HG03378 (cell line): ENCODE data around the gene POMP.
A peak's percentile ranks its signal among the peaks of the same experiment; 100 is the strongest.
"Not testable (repeated sequence)": the region's sequence is repeated elsewhere in the genome, so short reads cannot be mapped to it uniquely, and the experiment has no call there.

Source experiments
- ATAC-seq: cut with Tn5 transposase; IDR thresholded peaks from one replicate; pipeline ENCODE4 v1.9.1; 2021; ENCODE audit warnings: mild to moderate bottlenecking, moderate library complexity; ENCODE audit not compliant: unreplicated experiment

POMP gene

DNA sequence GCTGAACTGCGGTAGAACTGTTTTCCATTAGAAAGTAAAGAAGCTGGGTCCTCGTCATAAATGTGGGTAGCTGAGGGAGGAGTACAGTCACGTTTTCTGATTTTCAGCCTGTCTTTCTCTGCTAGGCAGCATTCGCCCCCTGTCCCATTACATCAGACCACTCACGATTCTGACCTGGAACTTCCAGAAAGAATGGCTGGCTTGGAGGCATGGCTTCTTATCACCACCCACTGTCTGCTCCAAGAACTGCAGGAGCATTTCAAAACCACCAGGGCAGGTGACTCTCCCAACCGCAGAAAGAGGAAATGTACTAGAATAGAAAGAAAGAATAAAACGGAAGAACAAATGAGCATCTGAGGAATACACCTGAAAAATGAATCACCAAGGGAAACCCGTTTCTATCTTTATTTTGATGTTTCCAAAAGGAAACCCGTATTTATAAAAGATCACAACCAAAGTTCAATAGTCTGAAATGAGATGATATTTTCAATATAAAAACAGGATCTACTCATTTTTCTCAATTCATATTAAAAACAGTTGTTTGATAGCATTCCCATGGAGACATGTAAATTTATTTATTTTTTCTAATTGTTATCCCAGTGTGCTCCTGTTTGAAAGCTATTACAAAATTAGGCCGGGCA is 22.1 kb upstream of the POMP start:
- ATAC-seq, result peak; percentile 38

DNA sequence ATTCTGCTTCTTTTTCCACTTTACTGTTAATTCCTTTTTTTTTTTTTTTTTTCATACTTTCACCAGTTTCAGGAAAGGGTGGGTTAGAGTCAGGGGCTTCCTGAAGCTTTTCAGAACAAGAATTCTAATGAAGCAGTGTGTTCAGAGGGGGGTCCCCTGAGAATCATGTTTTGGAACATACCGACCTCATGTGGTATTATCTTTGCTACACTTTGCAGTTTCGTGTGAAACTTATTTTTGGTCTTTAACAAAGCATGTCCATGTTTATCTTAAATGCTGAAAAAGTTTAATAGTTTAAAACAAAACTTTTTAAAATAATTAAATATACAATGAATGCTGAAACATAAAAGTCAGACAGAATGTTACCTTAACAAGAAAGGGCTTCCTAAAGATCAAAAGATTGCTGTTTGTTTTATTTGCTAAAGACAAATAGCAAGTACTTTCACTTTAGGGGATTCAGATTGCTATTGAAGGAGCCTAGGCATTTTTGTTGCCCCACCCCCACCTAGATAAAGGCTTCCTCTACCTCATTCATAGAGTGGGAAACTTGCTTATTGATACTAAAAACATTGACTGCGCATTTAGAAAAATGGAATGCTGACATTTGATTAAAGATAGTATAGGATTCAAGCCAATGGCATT is 21.1 kb upstream of the POMP start:
- peak; percentile 40 for ATAC-seq

DNA sequence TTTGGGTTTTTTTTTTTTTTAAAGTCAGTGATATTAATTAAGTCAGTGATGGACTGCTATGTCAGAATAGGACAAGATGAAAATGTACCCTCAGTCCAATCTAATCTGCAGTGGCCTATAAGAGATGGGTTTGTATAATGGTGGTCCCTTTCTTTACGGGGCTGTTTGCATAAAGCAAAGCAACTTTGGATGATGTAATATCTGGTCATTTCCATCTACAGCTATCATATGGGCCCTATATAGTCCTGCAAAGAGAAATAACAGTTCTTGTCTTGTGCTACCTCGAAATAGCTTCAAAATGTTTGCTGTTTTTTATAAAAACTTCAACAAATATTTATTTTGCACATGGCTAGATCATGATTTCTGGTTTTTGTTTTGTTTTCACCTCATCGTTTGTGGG is 20.2 kb upstream of the POMP start:
- ATAC-seq, result no peak

DNA sequence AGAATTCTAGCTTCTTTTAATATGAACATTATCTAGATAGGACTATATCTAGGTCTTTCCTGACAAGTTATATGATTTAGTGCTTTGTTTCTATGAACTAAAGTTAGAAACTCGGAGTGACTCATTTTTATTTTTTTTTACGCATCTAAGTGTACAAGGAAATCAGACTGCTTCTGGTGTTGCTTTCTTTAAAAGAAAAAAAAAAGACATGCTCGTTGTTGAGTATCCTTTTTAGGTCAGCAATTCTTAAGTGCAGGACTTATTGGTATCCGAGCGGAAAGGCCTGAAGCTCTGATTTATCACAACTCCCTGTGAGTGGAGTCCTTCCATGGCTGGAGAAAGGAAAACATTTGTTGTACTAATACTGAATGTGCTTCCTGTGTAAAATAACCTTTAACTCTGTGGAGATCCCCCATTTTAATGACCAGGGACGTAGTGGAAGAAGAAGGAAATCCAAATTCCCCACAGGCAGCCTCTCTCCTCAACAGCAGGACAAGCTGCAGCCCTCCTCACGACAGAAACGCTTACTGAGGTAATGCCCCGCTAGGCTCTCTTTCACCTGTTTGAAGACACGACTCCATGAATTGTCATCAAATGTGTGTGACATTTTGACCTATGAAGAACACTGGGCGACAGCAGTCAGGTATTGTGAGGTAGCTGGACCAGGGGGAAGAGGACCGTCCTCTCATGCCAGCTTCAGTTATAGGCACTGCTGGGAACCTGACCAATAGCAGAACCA is 17.9 kb upstream of the POMP start:
- no peak for ATAC-seq

DNA sequence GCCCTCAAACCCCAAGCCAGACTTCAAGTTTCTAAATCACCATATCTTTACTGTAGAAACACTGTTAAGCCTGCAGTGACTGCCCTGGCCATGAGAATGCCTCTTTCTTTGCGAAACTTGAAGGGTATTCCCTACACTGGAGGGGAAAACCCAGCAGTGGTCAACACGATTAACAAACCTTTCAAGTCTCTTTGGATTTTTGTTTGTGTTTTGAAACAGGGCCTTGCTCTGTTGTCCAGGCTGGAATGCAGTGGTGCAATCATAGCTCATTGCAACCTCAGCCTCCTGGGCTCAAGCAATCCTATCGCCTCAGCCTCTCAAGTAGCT is 17.4 kb upstream of the POMP start:
- peak; percentile 72 for ATAC-seq

DNA sequence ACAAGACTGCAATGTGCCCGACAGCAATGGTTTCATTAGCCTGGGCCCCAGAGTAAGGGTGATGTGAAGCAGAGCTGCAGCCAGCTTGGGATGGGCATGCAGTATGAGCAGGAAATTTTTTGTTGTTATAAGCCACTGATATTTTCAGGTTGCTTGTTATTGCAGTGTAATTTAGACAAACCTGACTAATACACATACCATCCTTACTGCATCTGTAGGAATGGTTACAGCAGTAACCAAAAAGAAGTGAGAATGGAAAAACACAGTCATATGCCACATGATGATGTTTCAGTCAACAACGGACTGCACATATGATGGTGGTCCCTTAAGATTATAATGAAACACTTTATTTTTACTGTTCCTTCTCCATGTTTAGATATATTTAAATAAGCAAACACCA is 8.6 kb upstream of the POMP start:
- no peak for ATAC-seq

DNA sequence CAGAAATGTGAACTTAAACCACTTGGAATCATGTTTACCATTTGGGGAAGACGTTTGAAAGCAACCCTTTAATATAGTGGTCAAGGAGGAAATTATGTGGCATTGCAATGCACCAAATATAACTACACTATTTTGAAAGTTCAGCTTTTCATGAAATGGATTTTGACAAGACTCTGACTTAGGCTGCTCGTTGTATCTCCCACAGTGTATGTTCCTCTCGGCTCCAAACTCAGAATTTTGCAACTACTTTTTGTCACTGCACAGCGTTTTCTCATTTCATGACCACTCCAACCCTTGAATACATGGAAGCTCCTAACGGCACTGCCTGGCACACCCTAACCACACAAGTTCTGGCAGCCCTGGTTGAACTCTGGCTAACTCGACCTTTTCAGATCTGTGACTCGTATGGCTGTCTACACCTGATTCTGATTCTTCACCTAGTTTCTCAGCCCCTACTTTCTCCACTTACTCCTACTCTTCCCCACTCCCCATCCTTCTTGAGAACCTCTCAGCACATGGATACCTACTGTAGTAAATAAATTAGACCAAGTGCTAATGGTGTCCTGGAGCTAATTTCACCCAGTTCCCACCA is 7.0 kb upstream of the POMP start:
- no peak for ATAC-seq

DNA sequence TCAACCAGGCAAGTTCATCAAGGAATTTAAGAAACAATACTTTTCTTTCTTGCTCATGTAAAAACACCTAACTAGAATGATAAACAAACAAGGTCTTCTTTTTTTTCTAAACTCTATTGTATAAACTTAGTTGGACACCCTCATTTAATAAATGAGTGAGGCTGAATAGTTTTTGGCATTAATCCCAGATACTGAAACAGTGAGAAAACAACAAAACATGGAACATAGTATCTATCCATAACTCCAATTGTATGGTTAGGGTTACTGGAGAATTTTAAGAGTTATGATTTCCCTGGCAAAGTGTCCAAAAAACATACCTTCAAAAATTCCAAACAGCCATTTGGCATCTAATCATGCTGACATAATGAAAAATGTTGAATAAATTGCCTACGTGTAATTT is 5.8 kb upstream of the POMP start:
- ATAC-seq, result no peak

DNA sequence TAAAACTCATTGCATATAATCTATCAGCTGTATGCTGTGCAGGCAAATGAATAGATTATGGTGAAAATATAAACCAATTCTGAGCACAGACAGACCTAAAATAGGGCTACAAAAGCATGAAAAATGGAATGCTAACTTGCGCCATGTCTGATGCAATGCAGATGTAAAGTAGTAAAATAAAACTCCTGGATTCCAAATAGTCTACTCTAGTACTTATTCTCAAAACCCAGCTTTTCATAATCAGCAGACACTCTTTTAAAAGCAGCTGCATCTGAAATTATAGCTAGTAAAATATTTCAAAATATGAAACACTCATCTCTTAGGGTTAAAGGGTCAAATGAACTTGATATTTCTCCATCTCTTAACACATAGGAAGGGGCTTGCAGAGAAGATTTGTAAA is 4.7 kb upstream of the POMP start:
- ATAC-seq, result no peak

DNA sequence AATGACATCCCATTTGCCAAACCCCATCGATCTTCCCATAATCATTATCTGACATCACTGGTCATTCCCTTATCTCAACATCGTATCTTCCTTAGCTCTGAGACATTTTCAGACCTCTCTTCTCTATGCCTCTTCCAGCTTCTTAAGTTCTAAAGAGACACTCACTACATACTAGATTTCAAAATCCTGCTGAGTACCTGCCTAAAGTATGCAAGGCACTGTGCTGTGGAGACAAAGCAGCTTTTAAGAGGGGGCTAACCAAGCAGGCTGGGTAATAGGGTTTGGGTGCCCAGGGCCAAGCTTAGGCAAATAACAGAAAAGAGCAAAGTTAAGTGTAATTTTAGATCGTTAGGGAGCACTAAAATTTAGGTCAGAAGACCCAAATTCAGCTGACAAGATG is 3.4 kb upstream of the POMP start:
- ATAC-seq, result no peak

DNA sequence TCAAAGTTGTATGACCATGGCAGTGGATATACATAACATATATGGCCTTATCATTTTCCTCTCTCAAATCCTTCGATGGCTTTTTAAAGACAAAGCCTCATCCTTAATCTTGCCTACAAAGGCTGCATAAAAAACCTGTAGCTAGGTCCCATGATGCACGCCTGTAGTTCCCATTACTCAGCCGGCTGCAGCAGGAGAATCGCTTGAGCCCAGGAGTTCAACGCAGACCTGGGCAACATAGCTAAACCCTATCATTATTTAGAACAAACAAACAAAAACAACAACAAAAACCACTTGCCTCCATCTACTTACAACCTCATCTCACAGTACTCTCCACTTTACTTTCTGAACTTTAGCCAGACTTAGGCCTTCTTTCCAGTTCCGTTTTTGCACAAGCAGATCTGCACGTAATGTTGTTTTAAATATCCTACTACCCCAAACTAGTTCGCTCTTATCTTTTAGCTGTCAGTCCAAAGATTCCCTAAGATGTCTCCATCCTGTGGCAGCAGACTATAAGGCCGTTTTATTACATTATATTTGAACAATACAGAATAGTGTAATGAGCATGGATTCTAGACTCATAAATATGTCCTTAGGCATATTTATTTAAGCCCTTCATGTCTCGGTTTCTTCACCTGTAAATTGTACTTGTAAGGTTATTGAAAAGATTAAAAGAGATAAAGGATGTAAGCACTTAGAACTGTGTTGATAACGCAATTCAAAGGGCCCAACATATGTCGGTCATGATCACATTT is 969 bp upstream of the POMP start:
- ATAC-seq, result peak; percentile 27

DNA sequence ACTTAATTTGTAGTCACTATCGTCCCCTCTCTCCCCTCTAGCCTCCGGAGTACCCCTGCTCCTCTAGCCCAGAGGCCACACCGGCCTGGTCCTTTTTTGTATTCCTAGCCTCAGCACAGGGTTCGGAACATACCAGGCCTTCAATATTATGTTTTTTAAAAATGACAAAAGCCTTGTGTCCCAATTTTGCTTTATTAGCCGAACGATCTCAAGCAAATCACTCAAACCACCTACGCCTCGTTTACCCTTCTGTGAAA is 463 bp upstream of the POMP start:
- peak; percentile 15 for ATAC-seq

DNA sequence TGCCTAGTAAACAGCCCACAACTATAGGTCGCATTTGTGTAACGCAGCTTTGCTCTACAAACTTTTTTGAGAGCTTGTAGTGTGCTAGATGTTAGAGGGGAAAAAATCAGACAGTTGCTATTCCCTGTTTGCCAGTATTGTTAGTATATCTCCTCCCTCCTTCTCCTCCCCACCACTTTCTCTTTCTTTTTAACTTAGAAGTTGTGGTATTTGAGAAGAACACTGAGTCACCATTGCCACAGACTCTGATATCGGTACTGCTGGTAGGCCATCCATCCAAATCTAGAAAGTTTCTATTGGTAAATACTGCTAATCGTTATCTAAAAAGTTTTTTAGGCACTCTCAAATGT is 666 bp downstream of the POMP start:
- peak; percentile 35 for ATAC-seq

DNA sequence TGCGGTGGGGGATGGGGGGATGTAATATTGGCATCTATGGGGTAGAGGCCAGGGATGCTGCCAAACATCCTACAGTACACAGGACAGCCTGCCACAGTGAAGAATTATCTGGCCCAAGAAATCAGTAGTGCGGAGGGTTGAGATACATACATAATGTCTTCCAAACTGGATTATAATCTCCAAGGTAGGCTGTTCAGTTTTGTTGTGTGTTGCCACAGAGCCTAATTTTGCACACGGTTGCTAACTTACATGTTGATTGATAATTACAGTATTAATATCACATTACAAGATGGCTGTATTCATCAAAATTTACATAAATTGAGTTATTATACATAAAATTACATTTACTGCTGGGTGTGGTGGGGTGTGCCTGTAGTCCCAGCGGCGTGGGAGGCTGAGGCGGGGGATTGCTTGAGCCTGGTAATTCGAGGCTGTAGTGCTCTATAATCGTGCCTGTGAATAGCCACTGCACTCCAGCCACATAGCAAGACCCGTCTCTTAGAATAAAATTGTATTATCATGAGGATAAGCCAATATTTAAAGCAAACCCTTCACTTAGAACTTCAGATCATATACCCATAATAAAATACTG is 8.1 kb downstream of the POMP start:
- ATAC-seq, result no peak

DNA sequence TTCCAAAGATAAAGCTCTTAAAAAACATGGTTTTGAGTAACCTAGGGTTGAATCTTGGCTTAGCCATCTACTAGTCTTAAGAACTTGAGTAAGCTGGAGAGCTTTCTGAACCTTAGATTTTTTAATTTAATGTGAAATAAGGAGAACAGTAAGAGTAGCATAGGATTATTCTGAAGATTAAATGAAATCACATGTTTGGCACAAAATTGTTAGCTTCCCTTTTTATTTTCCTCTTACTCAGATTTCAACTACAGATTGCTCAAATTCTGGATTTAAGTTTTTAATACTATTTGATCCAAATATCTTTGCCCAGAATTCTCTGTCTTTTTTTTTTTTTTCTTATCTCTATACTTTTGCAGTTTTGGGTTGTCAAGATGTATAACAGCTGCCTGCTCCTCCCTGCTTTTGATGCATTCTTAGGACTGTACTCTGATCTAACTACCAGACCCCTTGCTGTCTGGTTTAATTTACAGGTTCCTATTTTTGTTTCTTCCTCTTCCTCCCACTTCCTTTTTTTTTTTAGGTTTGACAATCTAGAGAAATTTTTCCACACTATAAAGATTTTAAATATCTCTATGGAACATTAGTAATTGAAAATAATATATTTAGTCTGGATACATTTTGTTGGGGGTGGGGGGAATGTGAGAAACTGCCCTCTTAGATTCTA is 12.3 kb downstream of the POMP start:
- no peak for ATAC-seq

DNA sequence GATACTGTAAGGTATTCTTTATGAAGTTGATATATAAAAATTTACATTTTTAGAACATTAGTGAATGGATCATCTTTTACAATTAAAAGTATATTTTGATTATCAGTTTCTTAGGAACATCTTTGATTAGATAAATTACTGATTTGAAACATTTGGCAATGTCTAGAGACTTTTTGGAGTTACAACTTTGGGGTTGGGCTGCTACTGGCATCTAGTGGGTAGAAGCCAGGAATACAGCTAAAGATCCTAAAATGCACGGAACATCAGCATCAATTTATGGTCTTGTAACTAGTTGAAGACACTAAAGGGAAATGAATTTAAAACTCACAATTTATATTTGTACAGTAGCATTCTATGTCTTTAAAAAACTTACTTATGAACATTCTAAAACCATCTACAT is 19.9 kb downstream of the POMP start:
- ATAC-seq, result no peak

DNA sequence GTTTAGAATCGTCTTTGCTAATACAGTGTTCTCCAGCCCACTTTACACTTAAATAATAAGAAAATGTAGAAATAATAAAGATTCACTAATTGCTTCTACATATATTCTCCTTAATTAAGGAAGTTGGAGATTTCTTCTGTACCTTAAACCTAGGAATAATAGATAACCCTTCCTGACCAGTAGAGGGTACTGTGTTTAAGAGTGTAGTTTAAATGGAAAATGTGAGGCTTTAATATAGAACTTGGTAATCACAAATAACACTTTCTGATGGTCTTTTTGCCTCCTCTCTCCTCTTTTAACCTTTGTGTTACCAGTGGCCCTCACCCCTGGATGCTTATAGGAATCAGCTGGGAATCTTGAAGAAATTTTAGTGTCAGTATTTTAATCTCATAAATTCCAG is 20.7 kb downstream of the POMP start:
- no peak for ATAC-seq

DNA sequence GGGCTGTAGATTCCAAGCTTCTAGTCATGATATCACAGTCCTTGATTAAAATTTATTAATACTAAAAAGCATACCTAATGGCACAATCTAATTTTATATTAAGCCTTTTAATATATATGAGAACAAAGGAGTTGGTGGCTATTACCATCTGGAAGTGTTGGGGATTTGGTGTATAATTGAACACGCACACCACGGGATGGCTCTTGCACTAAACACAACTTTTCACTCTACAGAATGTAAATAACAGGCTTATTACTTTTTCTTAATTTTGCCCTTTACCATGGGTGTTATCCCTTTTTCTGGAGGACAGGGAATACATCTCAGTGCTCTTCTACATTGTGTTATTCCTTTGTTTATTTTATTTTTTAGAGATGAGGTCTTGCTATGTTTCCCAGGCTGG is 21.6 kb downstream of the POMP start:
- no peak for ATAC-seq

DNA sequence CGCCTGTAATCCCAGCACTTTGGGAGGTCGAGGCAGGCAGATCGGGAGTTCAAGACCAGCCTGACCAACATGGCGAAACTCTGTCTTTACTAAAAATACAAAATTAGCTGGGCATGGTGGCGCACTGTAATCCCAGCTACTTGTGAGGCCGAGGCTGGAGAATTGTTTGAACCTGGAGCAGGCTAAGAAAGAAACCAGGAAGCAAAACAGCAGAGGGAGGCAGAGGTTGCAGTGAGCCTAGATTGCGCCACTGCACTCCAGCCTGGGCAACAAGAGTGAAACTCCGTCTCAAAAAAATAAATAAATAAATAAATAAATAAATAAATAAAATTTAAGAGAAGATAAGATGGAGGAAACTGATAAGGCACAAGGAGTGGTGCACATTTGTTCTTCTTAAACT is 24.2 kb downstream of the POMP start:
- ATAC-seq, result not testable (repeated sequence)

DNA sequence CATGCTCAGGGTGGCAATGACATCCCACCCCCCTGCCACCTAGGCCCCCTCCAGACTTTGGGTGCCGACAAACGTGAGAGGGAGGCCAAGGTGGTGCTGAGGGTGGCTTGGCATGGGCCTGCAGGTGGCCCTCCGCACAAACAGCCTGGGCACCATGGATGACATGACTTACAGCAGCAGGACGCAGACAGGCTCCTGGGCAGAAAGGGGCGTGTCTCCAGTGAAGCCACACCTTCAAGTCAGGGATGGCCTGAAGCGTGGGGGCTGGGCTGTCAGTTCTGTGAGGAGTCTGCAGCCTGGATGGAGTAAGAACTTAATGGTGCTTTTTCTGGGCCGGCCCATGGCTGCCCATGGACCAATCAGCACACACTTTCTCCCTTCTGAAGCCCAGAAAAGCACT is 25.3 kb downstream of the POMP start:
- ATAC-seq, result no peak

DNA sequence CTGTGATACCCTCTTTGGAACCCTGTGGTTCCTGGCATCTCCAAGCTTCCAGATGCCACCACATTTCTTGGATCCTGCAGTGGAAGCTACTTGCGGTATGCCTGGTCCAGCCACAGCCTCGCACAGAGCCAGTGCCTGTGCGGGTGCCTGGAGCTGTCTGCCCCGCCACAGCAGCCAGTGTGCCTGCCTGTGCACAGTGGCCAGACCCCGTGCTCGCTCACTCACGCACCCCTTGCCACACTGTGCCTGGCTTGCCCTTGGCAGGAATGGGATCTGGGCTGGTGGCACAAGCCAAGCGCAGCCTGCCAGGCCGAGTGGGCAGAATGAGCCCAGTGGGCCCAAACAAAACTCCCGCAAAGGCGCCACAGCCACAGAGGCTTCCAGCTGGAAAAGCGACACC is 26.2 kb downstream of the POMP start:
- ATAC-seq, result no peak
